T-cell (primary cell): ENCODE results near the gene ACTL9. TPM values are rescaled to one million over a fixed set of nuclear protein-coding genes. Genes with fewer than 3 reads are reported as not detected.

Experiments used
- ATAC-seq, 4 experiments: fragments of 200-7000 bp in 3 of 4; fragments of 150-1000 bp in 1 of 4; cut with Tn5 transposase; replicated peaks in 1 of 4; 1 replicate in 3 of 4; 2 replicates in 1 of 4; pipeline ENCODE4 v1.10.0; 2021; ENCODE audit warnings: moderate library complexity in 3 of 4, mild to moderate bottlenecking in 2 of 4, moderate number of reproducible peaks in 1 of 4
- CTCF ChIA-PET, 2 donors: fragments of 300-600 bp; sonication (Branson Sonifier 250); formaldehyde crosslinking; loops; one replicate each; lab custom pipeline; 2022; ENCODE audit warnings: antibody characterized with exemption in 2 of 2; lab: Charles Lee
- POLR2A ChIA-PET, 2 donors: fragments of 300-600 bp; sonication (Branson Sonifier 250); formaldehyde crosslinking; loops; one replicate each; lab custom pipeline; 2022; ENCODE audit warnings: antibody characterized with exemption in 2 of 2; lab: Charles Lee
- DNase-seq, 35 experiments: peaks; one replicate each; pipeline versions ENCODE4 v3.0.0 to v3.0.0-alpha.2; 2013 to 2023
- H3K27ac ChIP-seq: one replicate; pipeline ENCODE4 v1.5.1; 2013; ENCODE audit warnings: low read length
- H3K27me3 ChIP-seq, 2 experiments: replicated peaks in 1 of 2; 1 replicate in 1 of 2; 2 replicates in 1 of 2; pipeline versions ENCODE4 v1.6.1 to v1.7.0; 2013; ENCODE audit warnings: low read length in 1 of 2, mixed read lengths in 1 of 2; ENCODE audit not compliant: control insufficient read depth in 2 of 2, insufficient read depth in 2 of 2; ENCODE audit errors: extremely low read depth in 1 of 2
- H3K36me3 ChIP-seq, 2 donors: 1 replicate in 1 of 2; 2 replicates in 1 of 2; pipeline versions ENCODE4 v1.6.1 to v1.7.0; 2013; ENCODE audit warnings: low read length in 1 of 2; ENCODE audit not compliant: control insufficient read depth in 2 of 2, insufficient read depth in 1 of 2; ENCODE audit errors: extremely low read depth in 1 of 2
- H3K4me1 ChIP-seq, 2 experiments: 1 replicate in 1 of 2; 2 replicates in 1 of 2; pipeline versions ENCODE4 v1.6.1 to v1.7.0; 2013; ENCODE audit warnings: low read length in 2 of 2, mixed read lengths in 1 of 2; ENCODE audit not compliant: insufficient read depth in 2 of 2, control insufficient read depth in 1 of 2; ENCODE audit errors: extremely low read depth in 1 of 2
- H3K4me3 ChIP-seq, 2 donors: 1 replicate in 1 of 2; 2 replicates in 1 of 2; pipeline versions ENCODE4 v1.5.1 to v1.7.0; 2013; ENCODE audit warnings: mild to moderate bottlenecking in 2 of 2, low read length in 1 of 2, moderate library complexity in 1 of 2; ENCODE audit not compliant: control insufficient read depth in 1 of 2; ENCODE audit errors: extremely low read depth in 1 of 2
- H3K9me3 ChIP-seq: 2 replicates; pipeline ENCODE4 v1.7.0; 2013
- H3K27ac Mint-ChIP-seq, 2 donors: one replicate each; pipeline ENCODE4 v1.8.0; 2020 to 2021; ENCODE audit warnings: mild to moderate bottlenecking in 2 of 2, mixed read lengths in 2 of 2
- H3K27me3 Mint-ChIP-seq, 2 donors: one replicate each; pipeline ENCODE4 v1.8.0; 2021 to 2022; ENCODE audit warnings: mixed read lengths in 2 of 2
- H3K36me3 Mint-ChIP-seq: one replicate; pipeline ENCODE4 v1.8.0; 2021; ENCODE audit warnings: mixed read lengths
- H3K4me1 Mint-ChIP-seq, 3 donors: one replicate each; pipeline ENCODE4 v1.8.0; 2020 to 2022; ENCODE audit warnings: mixed read lengths in 3 of 3, mild to moderate bottlenecking in 1 of 3
- H3K4me3 Mint-ChIP-seq, 3 donors: one replicate each; pipeline ENCODE4 v1.8.0; 2020 to 2022; ENCODE audit warnings: mild to moderate bottlenecking in 3 of 3, mixed read lengths in 3 of 3, moderate library complexity in 3 of 3
- H3K9me3 Mint-ChIP-seq, 3 donors: one replicate each; pipeline ENCODE4 v1.8.0; 2020 to 2022; ENCODE audit warnings: mixed read lengths in 3 of 3
- WGBS: methylation state at CpG from one replicate; pipeline ENCODE4 v1.1.5; 2013; ENCODE audit warnings: missing lambda C conversion rate; ENCODE audit not compliant: insufficient coverage; 5-methylcytosine and 5-hydroxymethylcytosine counted together
- total RNA-seq, 35 experiments: library from RNA in 6 of 35; stranded (reverse) in 6 of 35; fragments of 120-200 nt in 1 of 35; gene quantifications; one replicate each; pipeline versions ENCODE4 v1.2.1 to v1.2.4 and lab custom pipeline; 2013 to 2026

ACTL9 gene
- total RNA-seq, 5 donors from 2014 or later (not counting 1 experiment from before 2014, with no cell fraction given): not detected

GRCh38 chr19:8695501-8695900 lies 3.1 kb downstream of the ACTL9 start:
- DNase-seq (no peak), ATAC-seq (no peak)
- Mint-ChIP-seq H3K36me3 (no peaks in the 10 kb centered on the region), H3K9me3 (no peaks in the 10 kb centered on the region), H3K27me3 (peaks cover 0 to 4% of the 10 kb centered on the region in 2 donors), H3K27ac (no peak overlapping the region), H3K4me3 (no peak overlapping the region), H3K4me1 (peaks cover 8 to 25% (median 20%) of the 10 kb centered on the region in 3 donors)
- Histone ChIP-seq H3K27ac (no peak overlapping the region), H3K4me3 (no peak overlapping the region), H3K9me3 (no peaks in the 10 kb centered on the region), H3K36me3 (no peaks in the 10 kb centered on the region), H3K27me3 (peaks cover 0 to 34% of the 10 kb centered on the region in 2 experiments), H3K4me1 (peaks cover 0 to 24% of the 10 kb centered on the region in 2 experiments)
- POLR2A ChIA-PET: interaction anchor here in 1 of 2 donors (0.6 kb wide), 1 partner anchor 1425 kb away, joined by 3 read pairs; no protein-coding TSS in a partner anchor
- CTCF ChIA-PET: interaction anchor here (0.5 to 0.6 kb wide), 2 partner anchors 53 to 115 kb away, joined by 3 to 4 read pairs; no protein-coding TSS in a partner anchor
- 80% methylated on average over 5 of the region's 6 CpGs for WGBS

GRCh38 chr19:8690753-8691539 lies 7.6 kb downstream of the ACTL9 start:
- H3K4me3 Mint-ChIP-seq: no peak overlapping the region
- no peaks in the 10 kb centered on the region for H3K9me3 ChIP-seq
- no peaks in the 10 kb centered on the region for H3K36me3 ChIP-seq
- no peaks in the 10 kb centered on the region for H3K36me3 Mint-ChIP-seq
- WGBS: 100% methylated on average over 1 of the region's 5 CpGs
- H3K4me1 ChIP-seq: peaks cover 0 to 11% of the 10 kb centered on the region in 2 experiments
- H3K27me3 ChIP-seq: peaks cover 0 to 24% of the 10 kb centered on the region in 2 experiments
- H3K27ac Mint-ChIP-seq: no peak overlapping the region
- ATAC-seq: no peak
- H3K4me1 Mint-ChIP-seq: peaks cover 0 to 16% (median 8%) of the 10 kb centered on the region in 3 donors
- DNase-seq: no peak
- ChIA-PET CTCF (interaction anchor here (0.5 to 0.6 kb wide), 2 partner anchors 49 kb away, joined by 3 to 4 read pairs; no protein-coding TSS in a partner anchor), POLR2A (no interaction called here)
- peaks cover 0 to 4% of the 10 kb centered on the region in 2 donors for H3K27me3 Mint-ChIP-seq
- no peak overlapping the region for H3K27ac ChIP-seq
- no peaks in the 10 kb centered on the region for H3K9me3 Mint-ChIP-seq
- H3K4me3 ChIP-seq: no peak overlapping the region

- peaks cover 0 to 4% (median 0%) of the 10 kb centered on the region in 3 donors for H3K4me1 Mint-ChIP-seq
- CTCF ChIA-PET: interaction anchor here in 1 of 2 donors (1.1 kb wide), 1 partner anchor 35 kb away, joined by 3 read pairs; no protein-coding TSS in a partner anchor
- H3K4me3 ChIP-seq: no peak overlapping the region
- H3K4me1 ChIP-seq: peaks cover 0 to under 1% of the 10 kb centered on the region in 2 experiments
- no peak overlapping the region for H3K4me3 Mint-ChIP-seq
- 79% methylated on average over 3 of the region's 15 CpGs for WGBS
- POLR2A ChIA-PET: no interaction called here
- H3K27ac Mint-ChIP-seq: no peak overlapping the region
- H3K27me3 ChIP-seq: peaks cover 0 to 19% of the 10 kb centered on the region in 2 experiments
- peaks cover 0 to 4% of the 10 kb centered on the region in 2 donors for H3K27me3 Mint-ChIP-seq
- H3K9me3 ChIP-seq: no peaks in the 10 kb centered on the region
- H3K9me3 Mint-ChIP-seq: no peaks in the 10 kb centered on the region
- DNase-seq: no peak
- ATAC-seq: no peak
- no peaks in the 10 kb centered on the region for H3K36me3 ChIP-seq
- no peak overlapping the region for H3K27ac ChIP-seq
- H3K36me3 Mint-ChIP-seq: no peaks in the 10 kb centered on the region
Observed at GRCh38 chr19:8688930-8689329, 9.7 kb downstream of the ACTL9 start.

- DNase-seq (no peak), ATAC-seq (no peak)
- H3K27ac Mint-ChIP-seq: no peak overlapping the region
- Histone ChIP-seq H3K4me3 (no peak overlapping the region), H3K36me3 (no peaks in the 10 kb centered on the region), H3K27me3 (peaks cover 0 to 6% of the 10 kb centered on the region in 2 experiments), H3K4me1 (peaks cover 0 to 2% of the 10 kb centered on the region in 2 experiments), H3K27ac (no peak overlapping the region), H3K9me3 (no peaks in the 10 kb centered on the region)
- H3K36me3 Mint-ChIP-seq: no peaks in the 10 kb centered on the region
- WGBS: 67% methylated on average over 1 of the region's 5 CpGs
- ChIA-PET POLR2A (no interaction called here), CTCF (interaction anchor here in 1 of 2 donors (0.5 kb wide), 1 partner anchor 104 kb away, joined by 3 read pairs; no protein-coding TSS in a partner anchor)
- no peaks in the 10 kb centered on the region for H3K27me3 Mint-ChIP-seq
- H3K4me3 Mint-ChIP-seq: no peak overlapping the region
- no peaks in the 10 kb centered on the region for H3K9me3 Mint-ChIP-seq
- peaks cover 0 to 9% (median 4%) of the 10 kb centered on the region in 3 donors for H3K4me1 Mint-ChIP-seq
Observed at GRCh38 chr19:8686549-8686948, 12.0 kb downstream of the ACTL9 start.

- DNase-seq (no peak), ATAC-seq (no peak)
- no peaks in the 10 kb centered on the region for H3K9me3 ChIP-seq
- H3K27ac ChIP-seq: no peak overlapping the region
- ChIA-PET CTCF (interaction anchor here in 1 of 2 donors (0.7 kb wide), 1 partner anchor 42 kb away, joined by 6 read pairs; no protein-coding TSS in a partner anchor), POLR2A (interaction anchor here in 1 of 2 donors (0.6 kb wide), 3 partner anchors 43 to 689 kb away, joined by 3 to 4 read pairs (median 3); partner anchors contain the start of gene NFILZ)
- Mint-ChIP-seq H3K4me1 (peaks cover 0 to 19% (median 10%) of the 10 kb centered on the region in 3 donors), H3K27me3 (no peaks in the 10 kb centered on the region), H3K36me3 (no peaks in the 10 kb centered on the region), H3K9me3 (no peaks in the 10 kb centered on the region), H3K4me3 (no peak overlapping the region), H3K27ac (no peak overlapping the region)
- H3K4me3 ChIP-seq: no peak overlapping the region
- H3K36me3 ChIP-seq: no peaks in the 10 kb centered on the region
- WGBS: 64% methylated on average over 3 of the region's 21 CpGs
- H3K4me1 ChIP-seq: peaks cover 0 to 3% of the 10 kb centered on the region in 2 experiments
- H3K27me3 ChIP-seq: peaks cover 0 to 6% of the 10 kb centered on the region in 2 experiments
Observed at GRCh38 chr19:8684001-8684902, 14.3 kb downstream of the ACTL9 start.

GRCh38 chr19:8682931-8683330 lies 15.7 kb downstream of the ACTL9 start:
- H3K9me3 Mint-ChIP-seq: peaks cover 0 to 7% (median 0%) of the 10 kb centered on the region in 3 donors
- Histone ChIP-seq H3K9me3 (no peaks in the 10 kb centered on the region), H3K36me3 (no peaks in the 10 kb centered on the region), H3K27me3 (peaks cover 0 to 6% of the 10 kb centered on the region in 2 experiments), H3K4me3 (no peak overlapping the region), H3K4me1 (peaks cover 0 to 3% of the 10 kb centered on the region in 2 experiments), H3K27ac (no peak overlapping the region)
- H3K4me3 Mint-ChIP-seq: no peak overlapping the region
- H3K36me3 Mint-ChIP-seq: no peaks in the 10 kb centered on the region
- POLR2A ChIA-PET: no interaction called here
- DNase-seq: no peak
- CTCF ChIA-PET: no interaction called here
- WGBS: 80% methylated on average over 1 of the region's 1 CpG
- H3K27me3 Mint-ChIP-seq: no peaks in the 10 kb centered on the region
- H3K4me1 Mint-ChIP-seq: peaks cover 0 to 19% (median 10%) of the 10 kb centered on the region in 3 donors
- H3K27ac Mint-ChIP-seq: no peak overlapping the region
- ATAC-seq: no peak
